ENCODE measurements around the gene PTPRE. TPM values are rescaled to one million over a fixed set of nuclear protein-coding genes. Genes with fewer than 3 reads are reported as not detected.

PTPRE gene
- total RNA-seq, 1 experiment from 2014 or later, result 11.6 TPM

GRCh38 chr10:128086003-128086863 is 179.3 kb downstream of the PTPRE start:
- DNase-seq (ENCODE audit: low spot score), result no peak
- H3K36me3 ChIP-seq (ENCODE audit: insufficient read depth, low read length, poor library complexity, severe bottlenecking), result no peaks in the 10 kb centered on the region
- H3K4me1 ChIP-seq (ENCODE audit: insufficient read depth, low read length, poor library complexity, severe bottlenecking), result no peaks in the 10 kb centered on the region
- ChIA-PET POLR2A (ENCODE audit: low non-redundant PET) (no interaction called here), CTCF (no interaction called here)
- no peaks in the 10 kb centered on the region for H3K9me3 ChIP-seq (ENCODE audit: low read depth, low read length, poor library complexity, severe bottlenecking)
- intact Hi-C loops (cut with micrococcal nuclease; ENCODE audit: unreplicated experiment), result no loop called here
- H3K4me3 ChIP-seq (ENCODE audit: low read depth, low read length, poor library complexity, severe bottlenecking), result no peak overlapping the region
- no peaks in the 10 kb centered on the region for H3K27me3 ChIP-seq (replicated peaks; ENCODE audit: insufficient read depth, low read depth, low read length, poor library complexity)
- BruUV-seq (replicated peaks), result no TSS peak
- TF ChIP-seq EZH2 (IDR thresholded peaks at IDR 0.05; ENCODE audit: borderline replicate concordance, low read depth, low read length, poor library complexity, severe bottlenecking) (no peak), CTCF (conservative IDR thresholded peaks at IDR 0.05; ENCODE audit: low read depth, low read length) (no peak)
- H3K27ac ChIP-seq (ENCODE audit: low read depth, low read length, poor library complexity, severe bottlenecking), result no peak overlapping the region

DNA sequence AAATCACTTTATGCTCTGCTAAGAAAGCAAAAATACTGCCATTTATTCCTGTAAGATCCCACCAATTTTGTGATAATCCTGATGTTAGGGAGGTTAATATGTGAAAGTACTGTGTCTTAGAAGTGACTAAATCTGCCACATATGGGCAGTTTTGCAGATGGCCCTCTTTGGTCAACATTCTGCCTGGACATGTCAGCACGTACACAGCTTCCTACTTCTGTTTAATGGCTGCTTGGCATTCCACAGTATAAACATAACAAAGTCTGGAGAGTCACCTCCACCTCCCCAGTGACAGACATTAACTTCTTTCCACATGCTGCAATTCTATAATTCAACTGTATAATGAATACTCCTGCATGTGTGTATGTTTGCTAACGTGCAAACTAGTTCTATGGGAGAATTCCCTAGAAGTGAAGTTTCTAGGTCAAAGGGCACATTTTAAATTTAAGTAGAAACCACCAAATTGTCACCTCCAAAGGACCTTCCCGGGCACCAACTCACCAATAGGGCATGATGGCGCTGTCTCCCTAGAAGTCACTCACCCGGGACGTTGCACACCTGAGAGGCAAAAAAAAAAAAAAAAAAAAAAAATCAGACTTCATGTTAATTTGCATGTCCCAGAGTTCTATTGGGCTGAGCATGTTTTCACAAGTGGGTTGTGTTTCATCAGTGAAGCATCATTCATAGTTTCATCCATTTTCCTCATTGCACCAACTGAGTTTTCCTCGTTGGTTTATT is 180.4 kb downstream of the PTPRE start:
- Histone ChIP-seq H3K27ac (ENCODE audit: low read depth, low read length, poor library complexity, severe bottlenecking) (no peak overlapping the region), H3K4me1 (ENCODE audit: insufficient read depth, low read length, poor library complexity, severe bottlenecking) (no peaks in the 10 kb centered on the region), H3K9me3 (ENCODE audit: low read depth, low read length, poor library complexity, severe bottlenecking) (no peaks in the 10 kb centered on the region), H3K4me3 (ENCODE audit: low read depth, low read length, poor library complexity, severe bottlenecking) (no peak overlapping the region), H3K27me3 (replicated peaks; ENCODE audit: insufficient read depth, low read depth, low read length, poor library complexity) (no peaks in the 10 kb centered on the region), H3K36me3 (ENCODE audit: insufficient read depth, low read length, poor library complexity, severe bottlenecking) (no peaks in the 10 kb centered on the region)
- DNase-seq (ENCODE audit: low spot score), result no peak
- TF ChIP-seq EZH2 (IDR thresholded peaks at IDR 0.05; ENCODE audit: borderline replicate concordance, low read depth, low read length, poor library complexity, severe bottlenecking) (no peak), CTCF (conservative IDR thresholded peaks at IDR 0.05; ENCODE audit: low read depth, low read length) (no peak)
- intact Hi-C loops (cut with micrococcal nuclease; ENCODE audit: unreplicated experiment), result no loop called here
- CTCF ChIA-PET, result no interaction called here
- no TSS peak for BruUV-seq (replicated peaks)
- POLR2A ChIA-PET (ENCODE audit: low non-redundant PET), result no interaction called here

GRCh38 chr10:128087884-128088709 is 181.2 kb downstream of the PTPRE start:
- ChIA-PET POLR2A (ENCODE audit: low non-redundant PET) (no interaction called here), CTCF (no interaction called here)
- DNase-seq (ENCODE audit: low spot score), result no peak
- intact Hi-C loops (cut with micrococcal nuclease; ENCODE audit: unreplicated experiment), result no loop called here
- Histone ChIP-seq H3K27me3 (replicated peaks; ENCODE audit: insufficient read depth, low read depth, low read length, poor library complexity) (no peaks in the 10 kb centered on the region), H3K4me1 (ENCODE audit: insufficient read depth, low read length, poor library complexity, severe bottlenecking) (no peaks in the 10 kb centered on the region), H3K36me3 (ENCODE audit: insufficient read depth, low read length, poor library complexity, severe bottlenecking) (no peaks in the 10 kb centered on the region), H3K9me3 (ENCODE audit: low read depth, low read length, poor library complexity, severe bottlenecking) (no peaks in the 10 kb centered on the region), H3K27ac (ENCODE audit: low read depth, low read length, poor library complexity, severe bottlenecking) (no peak overlapping the region), H3K4me3 (ENCODE audit: low read depth, low read length, poor library complexity, severe bottlenecking) (no peak overlapping the region)
- TF ChIP-seq CTCF (conservative IDR thresholded peaks at IDR 0.05; ENCODE audit: low read depth, low read length), result peak; percentile 23; the same call in 1 of the 2 replicates
- no peak for TF ChIP-seq EZH2 (IDR thresholded peaks at IDR 0.05; ENCODE audit: borderline replicate concordance, low read depth, low read length, poor library complexity, severe bottlenecking)
- no TSS peak for BruUV-seq (replicated peaks)

All from A673 (cell line).